Memory B cell (primary cell): ENCODE measurements around the gene SPATA31E1.
"Not testable (repeated sequence)": the region's sequence is repeated elsewhere in the genome, so short reads cannot be mapped to it uniquely, and the experiment has no call there.

Experiments
- ATAC-seq: fragments of 150-1000 bp; cut with Tn5 transposase; 2 replicates; pipeline ENCODE4 v1.10.0; 2021; ENCODE audit warnings: low read depth, mild to moderate bottlenecking, moderate library complexity
- DNase-seq, 2 donors: peaks; one replicate each; pipeline ENCODE4 v3.0.0; 2022; ENCODE audit warnings: low spot score in 2 of 2
- H3K27ac Mint-ChIP-seq: one replicate; pipeline ENCODE4 v1.8.0; 2022; ENCODE audit warnings: mild to moderate bottlenecking, moderate library complexity, mixed read lengths
- H3K27me3 Mint-ChIP-seq: one replicate; pipeline ENCODE4 v1.8.0; 2022; ENCODE audit warnings: mixed read lengths
- H3K36me3 Mint-ChIP-seq: one replicate; pipeline ENCODE4 v1.8.0; 2022; ENCODE audit warnings: mild to moderate bottlenecking, mixed read lengths
- H3K4me1 Mint-ChIP-seq: one replicate; pipeline ENCODE4 v1.8.0; 2022; ENCODE audit warnings: mixed read lengths
- H3K4me3 Mint-ChIP-seq: one replicate; pipeline ENCODE4 v1.8.0; 2022; ENCODE audit warnings: mild to moderate bottlenecking, moderate library complexity, mixed read lengths
- H3K9me3 Mint-ChIP-seq: one replicate; pipeline ENCODE4 v1.8.0; 2022; ENCODE audit warnings: mixed read lengths

The SPATA31E1 gene

GRCh38 chr9:87882627-87883026 lies at the start of gene SPATA31E1:
TSS of gene SPATA31E1 (plus strand) at chr9:87882877. CDS start at chr9:87882892, 15 bp downstream.
- H3K27me3 Mint-ChIP-seq, result no peaks in the 10 kb centered on the region
- no peaks in the 10 kb centered on the region for H3K4me1 Mint-ChIP-seq
- peaks cover 2% of the 10 kb centered on the region for H3K9me3 Mint-ChIP-seq
- H3K4me3 Mint-ChIP-seq, result no peak within 1 kb of the TSS
- DNase-seq (no peak), ATAC-seq (no peak)
- no peaks in the 10 kb centered on the region for H3K36me3 Mint-ChIP-seq
- H3K27ac Mint-ChIP-seq, result no peak within 1 kb of the TSS

- Mint-ChIP-seq H3K4me3 (no peak overlapping the region), H3K27me3 (no peaks in the 10 kb centered on the region), H3K27ac (no peak overlapping the region), H3K36me3 (no peaks in the 10 kb centered on the region), H3K9me3 (peaks cover 2% of the 10 kb centered on the region), H3K4me1 (no peaks in the 10 kb centered on the region)
- ATAC-seq, result no peak
- DNase-seq, result no peak
Observed at GRCh38 chr9:87834357-87834756, 48.3 kb upstream of the SPATA31E1 start.

- Mint-ChIP-seq H3K9me3 (peaks cover 2% of the 10 kb centered on the region), H3K27me3 (no peaks in the 10 kb centered on the region), H3K27ac (no peak overlapping the region), H3K4me1 (no peaks in the 10 kb centered on the region), H3K4me3 (no peak overlapping the region), H3K36me3 (no peaks in the 10 kb centered on the region)
- DNase-seq (no peak), ATAC-seq (no peak)
Observed at GRCh38 chr9:87836536-87836935, 46.1 kb upstream of the SPATA31E1 start.

GRCh38 chr9:87836951-87837705 lies 45.5 kb upstream of the SPATA31E1 start:
- H3K36me3 Mint-ChIP-seq, result no peaks in the 10 kb centered on the region
- H3K4me3 Mint-ChIP-seq, result no peak overlapping the region
- H3K4me1 Mint-ChIP-seq, result no peaks in the 10 kb centered on the region
- no peak for DNase-seq
- no peaks in the 10 kb centered on the region for H3K27me3 Mint-ChIP-seq
- peaks cover 2% of the 10 kb centered on the region for H3K9me3 Mint-ChIP-seq
- ATAC-seq, result no peak
- H3K27ac Mint-ChIP-seq, result no peak overlapping the region

GRCh38 chr9:87840134-87840533 lies 42.5 kb upstream of the SPATA31E1 start:
- Mint-ChIP-seq H3K9me3 (peaks cover 2% of the 10 kb centered on the region), H3K36me3 (no peaks in the 10 kb centered on the region), H3K27me3 (no peaks in the 10 kb centered on the region), H3K4me1 (no peaks in the 10 kb centered on the region), H3K27ac (no peak overlapping the region), H3K4me3 (no peak overlapping the region)
- ATAC-seq (no peak), DNase-seq (no peak)

GRCh38 chr9:87842878-87843585 lies 39.6 kb upstream of the SPATA31E1 start:
- Mint-ChIP-seq H3K27me3 (no peaks in the 10 kb centered on the region), H3K9me3 (peaks cover 3% of the 10 kb centered on the region), H3K27ac (no peak overlapping the region), H3K36me3 (no peaks in the 10 kb centered on the region), H3K4me1 (no peaks in the 10 kb centered on the region), H3K4me3 (no peak overlapping the region)
- ATAC-seq (no peak), DNase-seq (no peak)

GRCh38 chr9:87844506-87844905 lies 38.2 kb upstream of the SPATA31E1 start:
- H3K4me1 Mint-ChIP-seq, result no peaks in the 10 kb centered on the region

GRCh38 chr9:87847817-87848216 lies 34.9 kb upstream of the SPATA31E1 start:
- H3K9me3 Mint-ChIP-seq, DNase-seq, ATAC-seq, H3K4me3 Mint-ChIP-seq, H3K27me3 Mint-ChIP-seq, H3K36me3 Mint-ChIP-seq, H3K27ac Mint-ChIP-seq, H3K4me1 Mint-ChIP-seq: not testable (repeated sequence)

More at GRCh38 chr9:87844506-87844905, 38.2 kb upstream of the SPATA31E1 start:
- DNase-seq (no peak), ATAC-seq (no peak)
- Mint-ChIP-seq H3K36me3 (no peaks in the 10 kb centered on the region), H3K27me3 (peaks cover 2% of the 10 kb centered on the region), H3K27ac (no peak overlapping the region), H3K9me3 (peaks cover 3% of the 10 kb centered on the region), H3K4me3 (no peak overlapping the region)

GRCh38 chr9:87849144-87849758 lies 33.4 kb upstream of the SPATA31E1 start:
- H3K36me3 Mint-ChIP-seq, result no peaks in the 10 kb centered on the region
- ATAC-seq, result no peak
- H3K9me3 Mint-ChIP-seq, result peaks cover 3% of the 10 kb centered on the region
- no peaks in the 10 kb centered on the region for H3K4me1 Mint-ChIP-seq
- no peak for DNase-seq
- no peak overlapping the region for H3K27ac Mint-ChIP-seq
- no peak overlapping the region for H3K4me3 Mint-ChIP-seq
- H3K27me3 Mint-ChIP-seq, result peaks cover 2% of the 10 kb centered on the region

- no peak for DNase-seq
Observed at GRCh38 chr9:87850391-87850790, 32.3 kb upstream of the SPATA31E1 start.

GRCh38 chr9:87851186-87851585 lies 31.5 kb upstream of the SPATA31E1 start:
- not testable (repeated sequence) for H3K27ac Mint-ChIP-seq, DNase-seq, ATAC-seq, H3K36me3 Mint-ChIP-seq, H3K27me3 Mint-ChIP-seq, H3K4me3 Mint-ChIP-seq, H3K9me3 Mint-ChIP-seq, H3K4me1 Mint-ChIP-seq

More at GRCh38 chr9:87850391-87850790, 32.3 kb upstream of the SPATA31E1 start:
- Mint-ChIP-seq H3K27me3 (peaks cover 2% of the 10 kb centered on the region), H3K9me3 (peaks cover 3% of the 10 kb centered on the region), H3K4me3 (no peak overlapping the region), H3K27ac (no peak overlapping the region), H3K4me1 (no peaks in the 10 kb centered on the region), H3K36me3 (no peaks in the 10 kb centered on the region)
- ATAC-seq, result no peak

GRCh38 chr9:87853302-87853701 lies 29.4 kb upstream of the SPATA31E1 start:
- ATAC-seq (no peak), DNase-seq (no peak)
- Mint-ChIP-seq H3K4me1 (no peaks in the 10 kb centered on the region), H3K36me3 (no peaks in the 10 kb centered on the region), H3K4me3 (no peak overlapping the region), H3K9me3 (peaks cover 1% of the 10 kb centered on the region), H3K27me3 (peaks cover 2% of the 10 kb centered on the region), H3K27ac (no peak overlapping the region)

- ATAC-seq (no peak), DNase-seq (no peak)
- no peak overlapping the region for H3K27ac Mint-ChIP-seq
- no peaks in the 10 kb centered on the region for H3K4me1 Mint-ChIP-seq
- H3K9me3 Mint-ChIP-seq, result no peaks in the 10 kb centered on the region
- no peaks in the 10 kb centered on the region for H3K27me3 Mint-ChIP-seq
- no peak overlapping the region for H3K4me3 Mint-ChIP-seq
- H3K36me3 Mint-ChIP-seq, result no peaks in the 10 kb centered on the region
Observed at GRCh38 chr9:87853876-87854579, 28.6 kb upstream of the SPATA31E1 start.

GRCh38 chr9:87854580-87854955 lies 28.1 kb upstream of the SPATA31E1 start:
- DNase-seq (no peak), ATAC-seq (no peak)

More at GRCh38 chr9:87854580-87854955, 28.1 kb upstream of the SPATA31E1 start:
- Mint-ChIP-seq H3K27ac (no peak overlapping the region), H3K4me1 (no peaks in the 10 kb centered on the region), H3K4me3 (no peak overlapping the region), H3K36me3 (no peaks in the 10 kb centered on the region), H3K27me3 (no peaks in the 10 kb centered on the region), H3K9me3 (no peaks in the 10 kb centered on the region)
